HepG2 (cell line): Measurements from ENCODE around the gene BOD1L1. TPM values are rescaled to one million over a fixed set of nuclear protein-coding genes. Genes with fewer than 3 reads are reported as not detected.

Source experiments
- ARHGAP35 ChIP-seq: sonication (generic); formaldehyde crosslinking; IDR thresholded peaks from 2 replicates; pipeline ENCODE4 v1.9.0; 2022; ENCODE audit warnings: mild to moderate bottlenecking, inconsistent platforms, moderate library complexity, missing genetic modification reagents, borderline replicate concordance
- ARID2 ChIP-seq: sonication (generic); formaldehyde crosslinking; IDR thresholded peaks from 2 replicates; pipeline ENCODE4 v1.8.1; 2022; ENCODE audit warnings: mild to moderate bottlenecking, missing genetic modification reagents, borderline replicate concordance
- CBX1 ChIP-seq: IDR thresholded peaks from one replicate; pipeline ENCODE4 v1.6.1; 2016; ENCODE audit warnings: antibody characterized with exemption, low read depth
- CHCHD3 ChIP-seq: sonication (generic); formaldehyde crosslinking; IDR thresholded peaks from 2 replicates; pipeline ENCODE4 v1.8.0; 2022; ENCODE audit warnings: mild to moderate bottlenecking, missing genetic modification reagents, moderate library complexity
- CREB1 ChIP-seq, 2 experiments: fragments of 450-650 bp in 1 of 2; IDR thresholded peaks; 2 replicates each; pipeline ENCODE4 v1.6.1; 2016 to 2017; ENCODE audit warnings: control low read depth in 1 of 2, mild to moderate bottlenecking in 1 of 2, missing compliant biosample characterization in 1 of 2, missing genetic modification characterization in 1 of 2
- DMTF1 ChIP-seq: sonication (generic); formaldehyde crosslinking; IDR thresholded peaks from 2 replicates; pipeline ENCODE4 v1.4.0; 2020; ENCODE audit warnings: mild to moderate bottlenecking, missing genetic modification reagents
- FOXP1 ChIP-seq, 2 experiments: fragments of 450-650 bp in 1 of 2; IDR thresholded peaks; 2 replicates each; pipeline ENCODE4 v1.6.1; 2017 to 2018; ENCODE audit warnings: antibody characterized with exemption in 1 of 2
- ISX ChIP-seq: sonication (generic); formaldehyde crosslinking; conservative IDR thresholded peaks from 2 replicates; pipeline ENCODE4 v1.5.0; 2020; ENCODE audit warnings: missing genetic modification reagents
- KDM4B ChIP-seq: sonication (generic); formaldehyde crosslinking; IDR thresholded peaks from 2 replicates; pipeline ENCODE4 v1.4.0; 2020; ENCODE audit warnings: missing genetic modification reagents
- KLF13 ChIP-seq: sonication (generic); formaldehyde crosslinking; IDR thresholded peaks from 2 replicates; pipeline ENCODE4 v1.4.0; 2020; ENCODE audit warnings: mild to moderate bottlenecking, missing genetic modification reagents
- KLF9 ChIP-seq: IDR thresholded peaks from 2 replicates; pipeline ENCODE4 v1.6.1; 2016; ENCODE audit warnings: low read depth
- SNAPC4 ChIP-seq: sonication (generic); formaldehyde crosslinking; IDR thresholded peaks from 2 replicates; pipeline ENCODE4 v1.4.0; 2020; ENCODE audit warnings: mild to moderate bottlenecking, missing genetic modification reagents
- SNAPC5 ChIP-seq: sonication (generic); formaldehyde crosslinking; IDR thresholded peaks from 2 replicates; pipeline ENCODE4 v1.8.1; 2023; ENCODE audit warnings: mild to moderate bottlenecking, missing genetic modification reagents, borderline replicate concordance
- SSRP1 ChIP-seq: IDR thresholded peaks from 2 replicates; pipeline ENCODE4 v1.6.1; 2016; ENCODE audit warnings: control low read depth
- STAT5B ChIP-seq: sonication (generic); formaldehyde crosslinking; IDR thresholded peaks from 2 replicates; pipeline ENCODE4 v1.4.0; 2020; ENCODE audit warnings: missing genetic modification reagents
- ZFP36L1 ChIP-seq: sonication (generic); formaldehyde crosslinking; IDR thresholded peaks from 2 replicates; pipeline ENCODE4 v1.8.0; 2022; ENCODE audit warnings: mild to moderate bottlenecking, missing genetic modification reagents, moderate library complexity
- ZKSCAN1 ChIP-seq: fragments of 150-350 bp; IDR thresholded peaks from 2 replicates; pipeline ENCODE4 v1.6.1; 2014; ENCODE audit warnings: low read length
- ZKSCAN8 ChIP-seq: IDR thresholded peaks from 2 replicates; pipeline ENCODE4 v1.6.1; 2016; ENCODE audit warnings: borderline replicate concordance, missing genetic modification reagents, missing compliant biosample characterization
- ZNF589 ChIP-seq: sonication (generic); formaldehyde crosslinking; conservative IDR thresholded peaks from 2 replicates; pipeline ENCODE4 v1.8.0; 2022; ENCODE audit warnings: mild to moderate bottlenecking, moderate library complexity, missing genetic modification reagents
- ZNF598 ChIP-seq: sonication (generic); formaldehyde crosslinking; IDR thresholded peaks from 2 replicates; pipeline ENCODE4 v1.5.1; 2020; ENCODE audit warnings: mild to moderate bottlenecking, missing genetic modification reagents, borderline replicate concordance
- ZNF704 ChIP-seq: sonication (generic); formaldehyde crosslinking; IDR thresholded peaks from 2 replicates; pipeline ENCODE4 v1.8.1; 2023; ENCODE audit warnings: mild to moderate bottlenecking, inconsistent platforms, moderate library complexity, missing genetic modification reagents, borderline replicate concordance
- ZSCAN22 ChIP-seq: sonication (generic); formaldehyde crosslinking; IDR thresholded peaks from 2 replicates; pipeline ENCODE4 v1.4.0; 2020; ENCODE audit warnings: mild to moderate bottlenecking, missing genetic modification reagents
- polyA plus RNA-seq, 8 experiments: library from polyadenylated mRNA; depleted of rRNA in 3 of 8; stranded (reverse) in 7 of 8; unstranded in 1 of 8; fragments of >200 nt; fragmentation: Illumina TruSeq in 4 of 8; extraction: Trizol in 4 of 8; gene quantifications; 2 replicates each; pipeline versions ENCODE4 v1.2.1 to v1.2.3, GENCODE V29; 2011 to 2016; ENCODE audit warnings: low read depth in 4 of 8, missing spikeins in 1 of 8, mixed read lengths in 1 of 8; ENCODE audit not compliant: insufficient read depth in 1 of 8
- total RNA-seq, 5 experiments: library from RNA; depleted of rRNA; stranded (reverse); fragments of >200 nt; fragmentation: Illumina TruSeq; extraction: Trizol; gene quantifications; 2 replicates each; pipeline ENCODE4 v1.2.3, GENCODE V29; 2016; ENCODE audit warnings: low read depth in 1 of 5

Gene BOD1L1
- total and polyA plus RNA-seq, 2 of the 13 experiments (the other 11 are each of a cell fraction or from before 2014, with no cell fraction given), result 11.7 to 17.9 TPM

- TF ChIP-seq CREB1 (IDR thresholded peaks at IDR 0.05) (no peak), CREB1 (CRISPR knock-in tag; IDR thresholded peaks at IDR 0.05) (no peak), CHCHD3 (CRISPR knock-in tag) (no peak), ARID2 (CRISPR knock-in tag) (no peak), ZNF589 (CRISPR knock-in tag) (no peak), ZNF598 (CRISPR knock-in tag) (no peak), KLF13 (CRISPR knock-in tag) (no peak), ZKSCAN1 (no peak), ZNF704 (CRISPR knock-in tag) (no peak), KLF9 (no peak), SNAPC5 (no peak), SNAPC4 (CRISPR knock-in tag) (no peak), ARHGAP35 (CRISPR knock-in tag) (no peak), FOXP1 (IDR thresholded peaks at IDR 0.05) (no peak), FOXP1 (CRISPR knock-in tag; IDR thresholded peaks at IDR 0.05) (no peak), ZFP36L1 (CRISPR knock-in tag) (no peak), ISX (CRISPR knock-in tag) (no peak), STAT5B (no peak), KDM4B (CRISPR knock-in tag) (no peak), ZKSCAN8 (CRISPR knock-in tag) (no peak), SSRP1 (no peak), CBX1 (no peak), ZSCAN22 (no peak), DMTF1 (CRISPR knock-in tag) (no peak)
Observed at GRCh38 chr4:13654162-13654797, 26.8 kb upstream of the BOD1L1 start (continued).
